HG03558 (cell line): ENCODE measurements around the gene RAB1A.

Experiments used
- ATAC-seq: cut with Tn5 transposase; IDR thresholded peaks from one replicate; pipeline ENCODE4 v1.9.1; 2021; ENCODE audit warnings: moderate number of reproducible peaks; ENCODE audit not compliant: unreplicated experiment; ENCODE audit errors: extremely low read depth

Gene RAB1A

GRCh38 chr2:65098741-65099140 lies 31.2 kb downstream of the RAB1A start:
- no peak for ATAC-seq

GRCh38 chr2:65097844-65098243 lies 32.1 kb downstream of the RAB1A start:
- no peak for ATAC-seq

- no peak for ATAC-seq
Observed at GRCh38 chr2:65096948-65097347, 33.0 kb downstream of the RAB1A start.

DNA sequence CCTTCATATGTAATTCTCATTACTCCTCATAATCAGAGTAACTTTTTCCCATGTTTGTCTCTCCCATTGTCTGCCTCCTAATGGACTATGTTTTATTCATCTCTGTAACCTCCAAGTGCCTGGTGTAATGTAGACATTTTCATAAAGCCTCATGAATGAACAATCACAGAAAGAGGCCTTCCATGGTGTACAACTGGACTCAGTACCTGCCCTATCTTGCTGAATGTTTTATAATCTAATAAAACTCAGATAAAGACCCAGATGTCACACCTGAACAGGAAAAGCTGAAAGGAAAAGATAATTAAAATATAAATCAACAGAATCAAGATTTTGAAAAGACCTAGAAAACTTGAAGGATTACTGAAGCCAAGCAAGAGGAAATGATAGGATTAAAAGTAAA lies 36.7 kb downstream of the RAB1A start:
- no peak for ATAC-seq

DNA sequence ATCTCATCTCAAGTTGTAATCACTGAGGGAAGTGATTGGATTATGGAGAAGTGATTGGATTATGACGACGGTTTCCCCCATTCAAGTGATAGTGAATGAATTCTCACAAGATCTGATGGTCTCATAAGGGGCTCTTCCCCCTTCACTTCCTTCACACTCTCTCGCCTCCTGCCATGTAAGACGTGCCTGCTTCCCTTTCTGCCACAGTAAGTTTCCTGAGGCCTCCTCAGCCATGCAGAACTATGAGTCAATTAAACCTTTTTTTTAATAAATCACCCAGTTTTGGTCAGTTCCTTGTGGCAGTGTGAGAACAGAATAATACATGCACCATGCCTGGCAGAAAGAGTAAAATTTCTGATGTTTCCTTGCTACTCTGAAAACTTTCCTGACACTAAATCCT lies 37.1 kb downstream of the RAB1A start:
- ATAC-seq = no peak

- ATAC-seq = no peak
Observed at GRCh38 chr2:65085148-65085547, 44.8 kb downstream of the RAB1A start.

DNA sequence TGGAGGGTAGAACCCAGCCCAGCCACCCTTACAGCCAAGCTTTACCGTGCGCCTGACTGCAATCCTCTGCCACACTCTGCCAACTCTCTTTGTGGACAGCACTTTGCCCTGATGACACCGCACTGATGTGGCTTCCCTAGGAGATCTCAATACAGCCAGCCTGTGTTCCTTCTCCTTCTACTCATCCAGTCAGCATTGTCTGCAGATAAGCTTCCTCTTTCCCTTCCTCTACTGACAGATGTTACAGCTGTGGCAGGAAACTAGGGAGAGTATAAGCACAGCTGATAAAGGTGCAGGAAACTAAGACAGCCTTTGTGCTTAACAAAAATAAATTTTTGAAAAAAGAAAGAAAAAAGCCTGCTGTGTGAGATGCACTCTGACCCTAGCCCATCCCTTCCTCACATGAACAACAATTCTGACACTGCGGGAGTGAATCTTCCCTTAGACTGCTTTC lies 48.6 kb downstream of the RAB1A start:
- ATAC-seq = no peak

GRCh38 chr2:65079017-65079416 lies 50.9 kb downstream of the RAB1A start:
- no peak for ATAC-seq

GRCh38 chr2:65077898-65078297 lies 52.0 kb downstream of the RAB1A start:
- ATAC-seq = no peak

DNA sequence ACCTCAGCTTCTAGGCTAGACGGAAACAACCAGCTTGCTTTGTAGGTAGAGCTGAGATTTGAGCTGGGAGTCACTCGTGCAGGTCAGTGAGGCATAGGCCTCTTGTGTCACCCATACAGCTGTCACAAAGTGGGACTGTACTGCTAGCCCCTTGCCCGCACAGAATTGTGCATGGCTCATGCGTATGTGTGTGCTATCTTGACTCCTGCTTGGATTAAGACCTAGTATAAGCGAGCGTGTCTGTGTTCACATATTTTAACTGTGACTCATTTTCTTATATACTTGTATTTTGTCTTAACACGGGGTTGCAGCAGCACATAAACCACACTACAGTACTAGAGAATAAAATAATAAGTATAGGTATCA lies 53.6 kb downstream of the RAB1A start:
- ATAC-seq = no peak

- ATAC-seq = no peak
Observed at GRCh38 chr2:65075605-65076344, 54.1 kb downstream of the RAB1A start.

DNA sequence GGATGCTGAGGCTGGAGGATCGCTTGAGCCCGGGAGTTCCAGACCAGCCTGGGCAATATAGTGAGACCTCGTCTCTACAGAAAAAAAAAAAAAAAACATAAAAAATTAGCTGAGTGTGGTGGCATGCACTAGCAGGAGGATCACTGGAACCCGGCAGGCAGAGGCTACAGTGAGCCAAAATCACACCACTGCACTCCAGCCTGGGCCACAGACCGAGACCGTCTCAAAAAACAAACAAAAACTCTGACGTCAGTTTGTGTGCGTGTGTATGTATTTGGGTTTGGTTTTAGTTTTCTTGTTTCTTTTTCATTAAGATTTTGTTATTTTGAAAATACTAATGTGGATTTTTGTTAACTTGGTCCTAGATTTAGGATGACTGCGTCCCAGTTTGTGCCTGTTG lies 54.7 kb downstream of the RAB1A start:
- no peak for ATAC-seq

DNA sequence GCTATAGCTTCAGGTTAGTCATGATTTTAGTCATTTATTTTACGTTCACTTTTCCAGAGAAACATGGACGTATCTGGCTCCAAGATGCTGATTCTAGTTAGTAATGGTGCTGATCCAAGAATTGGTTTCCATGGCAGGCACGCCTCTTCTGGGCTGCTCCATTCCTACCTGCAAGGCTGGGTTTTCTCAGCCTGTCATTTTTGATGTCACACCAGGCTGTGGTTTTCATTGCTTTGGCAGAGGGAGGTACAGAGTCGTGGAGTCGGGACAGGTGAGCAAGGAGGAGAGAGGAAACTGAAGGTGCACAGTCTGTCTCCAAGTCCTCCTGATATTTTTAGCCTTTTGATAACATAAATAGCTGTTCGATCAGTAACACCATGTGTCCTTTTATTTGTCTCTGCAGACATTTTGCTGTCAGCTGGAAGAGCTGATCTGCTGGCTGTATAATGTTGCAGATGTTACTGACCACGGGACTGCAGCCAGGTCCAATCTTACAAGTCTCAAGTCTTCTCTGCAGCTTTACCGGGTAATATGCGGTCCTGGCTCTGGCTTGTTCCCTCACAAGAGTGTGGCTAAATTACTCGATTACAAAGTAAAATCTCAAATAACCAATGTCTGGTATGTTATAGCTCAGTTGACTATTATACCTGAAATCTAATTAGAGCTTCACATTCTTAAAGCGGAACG lies 55.9 kb downstream of the RAB1A start:
- no peak for ATAC-seq

DNA sequence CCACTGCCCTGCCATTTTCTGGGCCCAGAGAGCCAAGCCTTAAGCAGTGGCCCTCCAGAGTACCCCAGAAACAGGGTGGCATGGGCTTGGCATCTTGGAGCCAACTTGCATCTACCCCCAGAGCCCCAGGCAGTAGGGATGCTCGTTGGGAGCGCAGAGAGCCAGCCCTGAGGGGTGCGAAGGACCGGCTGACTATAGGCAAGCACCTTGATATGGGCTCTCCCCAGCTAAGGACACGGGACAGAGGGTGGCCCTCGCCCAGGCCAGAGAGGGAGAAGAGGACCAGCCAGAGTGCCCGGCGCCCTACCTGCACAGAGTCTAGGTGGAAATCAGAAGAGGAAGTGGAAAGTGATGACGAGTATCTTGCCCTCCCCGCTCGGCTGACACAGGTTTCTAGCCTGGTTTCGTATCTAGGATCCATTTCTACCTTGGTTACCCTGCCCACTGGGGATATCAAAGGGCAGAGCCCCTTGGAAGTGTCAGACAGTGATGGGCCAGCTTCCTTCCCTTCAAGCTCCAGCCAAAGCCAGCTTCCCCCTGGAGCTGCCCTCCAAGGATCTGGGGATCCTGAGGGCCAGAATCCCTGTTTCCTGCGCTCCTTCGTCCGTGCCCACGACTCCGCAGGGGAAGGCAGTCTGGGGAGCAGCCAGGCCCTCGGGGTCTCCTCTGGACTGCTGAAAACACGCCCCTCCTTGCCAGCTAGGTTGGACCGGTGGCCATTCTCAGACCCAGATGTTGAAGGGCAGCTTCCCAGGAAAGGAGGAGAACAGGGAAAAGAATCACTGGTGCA lies 57.5 kb downstream of the RAB1A start:
- ATAC-seq = no peak

DNA sequence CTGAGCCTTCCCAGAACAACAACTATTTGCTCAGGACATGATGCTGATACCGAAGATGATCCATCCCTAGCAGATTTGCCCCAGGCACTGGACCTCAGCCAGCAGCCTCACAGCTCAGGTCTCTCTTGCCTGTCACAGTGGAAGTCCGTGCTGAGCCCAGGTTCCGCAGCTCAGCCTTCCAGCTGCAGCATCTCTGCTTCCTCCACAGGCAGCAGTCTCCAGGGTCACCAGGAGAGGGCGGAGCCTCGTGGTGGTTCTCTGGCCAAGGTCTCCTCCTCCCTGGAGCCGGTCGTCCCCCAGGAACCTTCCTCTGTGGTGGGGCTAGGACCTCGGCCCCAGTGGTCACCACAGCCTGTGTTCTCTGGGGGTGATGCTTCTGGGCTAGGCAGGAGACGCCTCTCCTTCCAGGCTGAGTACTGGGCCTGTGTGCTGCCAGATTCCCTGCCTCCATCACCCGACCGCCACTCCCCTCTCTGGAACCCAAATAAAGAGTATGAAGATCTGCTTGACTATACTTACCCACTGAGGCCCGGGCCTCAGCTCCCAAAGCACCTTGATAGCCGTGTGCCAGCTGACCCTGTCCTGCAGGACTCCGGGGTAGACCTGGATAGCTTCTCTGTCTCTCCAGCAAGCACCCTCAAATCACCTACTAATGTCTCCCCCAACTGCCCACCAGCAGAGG lies 58.3 kb downstream of the RAB1A start:
- no peak for ATAC-seq

DNA sequence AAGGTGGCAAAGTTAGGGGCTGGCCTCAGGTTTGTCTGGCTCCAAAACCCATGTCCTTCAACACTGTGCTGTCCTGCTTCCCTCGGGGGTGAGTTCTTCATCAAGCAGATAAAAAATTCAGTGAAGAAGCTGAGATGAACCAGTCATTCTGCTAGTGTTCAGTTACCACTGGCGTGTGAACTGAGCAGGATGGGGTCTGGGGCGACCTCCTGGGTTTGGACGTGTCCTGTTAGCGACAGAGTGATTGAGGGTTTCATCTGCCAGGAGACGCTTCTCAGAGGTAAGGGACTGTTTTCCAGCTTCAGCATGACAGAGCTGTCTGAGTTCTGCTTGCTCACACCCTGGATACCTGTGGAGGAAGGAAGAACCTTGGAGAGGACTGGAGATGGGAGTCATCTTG lies 59.0 kb downstream of the RAB1A start:
- ATAC-seq = no peak

DNA sequence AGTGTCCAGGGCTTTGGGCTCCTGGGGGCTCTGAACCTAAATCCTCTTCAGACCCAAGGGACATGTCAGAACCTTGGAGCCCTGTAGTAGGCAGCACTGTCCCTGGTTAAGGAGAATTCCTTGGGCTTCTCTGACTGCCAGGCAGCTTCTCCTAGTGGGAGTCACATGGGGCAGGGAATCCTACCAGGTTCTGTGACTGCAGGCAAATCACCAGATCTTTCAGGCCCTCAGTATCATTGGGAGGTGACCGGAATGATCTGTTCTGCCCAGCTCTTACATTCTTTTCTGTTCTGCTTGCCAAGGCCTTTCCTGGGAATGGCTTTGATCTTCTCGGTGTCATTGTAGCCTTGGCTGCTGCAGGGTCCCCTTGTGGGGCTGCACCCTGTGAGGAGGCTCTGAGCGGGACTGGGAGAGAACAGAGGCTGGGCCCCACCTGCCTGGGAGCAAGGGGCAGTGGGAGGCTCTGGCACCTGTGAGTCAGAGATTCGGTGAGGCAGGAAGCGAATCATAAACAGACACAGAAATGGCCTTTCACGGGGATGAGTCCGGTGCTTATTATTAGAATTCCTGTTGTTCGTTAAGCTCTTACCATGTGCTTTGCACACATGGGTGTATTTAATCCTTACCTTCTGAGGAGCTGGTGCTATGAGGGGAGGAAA lies 59.6 kb downstream of the RAB1A start:
- no peak for ATAC-seq

- ATAC-seq = no peak
Observed at GRCh38 chr2:65069439-65069824, 60.5 kb downstream of the RAB1A start.

DNA sequence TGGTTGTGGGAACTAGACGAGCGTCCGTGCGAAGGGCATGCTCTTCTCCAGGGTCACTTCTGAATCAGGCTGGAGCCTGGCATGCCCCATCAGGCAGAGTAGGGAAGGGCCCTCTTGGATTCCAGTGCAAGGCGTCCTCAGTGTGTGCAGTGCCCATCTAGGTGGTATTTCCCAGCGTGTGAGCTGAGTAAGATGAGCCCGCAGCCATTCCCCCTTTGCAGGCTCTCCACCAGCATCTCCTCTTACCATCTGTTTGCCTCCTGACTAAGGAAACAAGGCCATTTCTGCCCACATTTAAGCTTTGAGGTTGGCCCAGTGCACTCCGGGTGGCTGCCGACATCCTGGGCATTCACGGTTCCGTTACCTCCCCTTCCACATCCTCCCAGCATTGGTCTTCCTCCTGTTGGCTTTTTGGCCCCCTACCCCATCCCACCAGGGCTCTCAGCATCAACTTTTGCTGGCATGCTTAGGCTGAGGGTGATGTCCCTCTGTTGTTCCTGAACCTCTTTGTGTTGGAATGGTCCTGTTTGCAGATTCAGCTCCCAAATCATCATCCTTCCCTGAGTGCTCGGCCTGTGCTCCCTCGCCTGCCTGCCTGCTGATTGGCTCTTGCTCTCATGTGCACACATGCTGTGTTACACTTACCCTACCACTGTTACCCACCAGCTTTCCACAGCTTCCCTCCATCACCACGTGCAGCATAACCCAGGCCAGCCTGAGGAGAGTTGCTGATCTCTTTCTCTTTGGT lies 61.9 kb downstream of the RAB1A start:
- ATAC-seq = no peak
